Stimulated activated CD4-positive, alpha-beta T cell treated with anti-CD3 and anti-CD28 coated beads, TNF-alpha, amount 100 ng/mL, for 48 hours (primary cell): Measurements from ENCODE around the gene CELSR2.
"Not testable (repeated sequence)": the region's sequence is repeated elsewhere in the genome, so short reads cannot be mapped to it uniquely, and the experiment has no call there.

Source experiments
- DNase-seq, 3 donors: peaks; one replicate each; pipeline ENCODE4 v3.0.0-alpha.2; 2020; ENCODE audit warnings: low read depth in 3 of 3

Gene CELSR2

GRCh38 chr1:109304226-109304920 lies 55.0 kb downstream of the CELSR2 start:
- no peak for DNase-seq

- DNase-seq: not testable (repeated sequence)
Observed at GRCh38 chr1:109305991-109306390, 56.7 kb downstream of the CELSR2 start.

- no peak for DNase-seq
Observed at GRCh38 chr1:109306832-109307273, 57.5 kb downstream of the CELSR2 start, which contains the start of gene MYBPHL. MYBPHL (minus strand) TSS chr1:109307011; CDS start chr1:109306991, 20 bp downstream.

GRCh38 chr1:109307274-109308021 lies 58.1 kb downstream of the CELSR2 start:
- no peak for DNase-seq

GRCh38 chr1:109309347-109309746 lies 60.0 kb downstream of the CELSR2 start:
- DNase-seq: no peak

GRCh38 chr1:109312246-109312645 lies 62.9 kb downstream of the CELSR2 start:
- DNase-seq: no peak

GRCh38 chr1:109312978-109313775 lies 63.8 kb downstream of the CELSR2 start:
- no peak for DNase-seq

GRCh38 chr1:109314795-109315194 lies 65.5 kb downstream of the CELSR2 start:
- DNase-seq: no peak

- DNase-seq: no peak
Observed at GRCh38 chr1:109315288-109315687, 65.9 kb downstream of the CELSR2 start.

- no peak for DNase-seq
Observed at GRCh38 chr1:109316506-109316905, 67.2 kb downstream of the CELSR2 start.

- no peak for DNase-seq
Observed at GRCh38 chr1:109319114-109319513, 69.8 kb downstream of the CELSR2 start.

- no peak for DNase-seq
Observed at GRCh38 chr1:109322974-109323373, 73.6 kb downstream of the CELSR2 start.
